Ishikawa (cell line): ENCODE data around the gene GRB10.

Experiments used
- CEBPB ChIP-seq: IDR thresholded peaks from 2 replicates; pipeline ENCODE4 v1.6.1; 2012
- CREB1 ChIP-seq: IDR thresholded peaks from 2 replicates; pipeline ENCODE4 v1.6.1; 2012; ENCODE audit warnings: low read depth
- EGR1 ChIP-seq: IDR thresholded peaks from 2 replicates; pipeline ENCODE4 v1.6.1; 2012
- EP300 ChIP-seq: IDR thresholded peaks from 2 replicates; pipeline ENCODE4 v1.6.1; 2012; ENCODE audit warnings: borderline replicate concordance
- FOXM1 ChIP-seq: IDR thresholded peaks from 2 replicates; pipeline ENCODE4 v1.6.1; 2012; ENCODE audit warnings: low read depth, borderline replicate concordance
- MAX ChIP-seq: IDR thresholded peaks from 2 replicates; pipeline ENCODE4 v1.6.1; 2012
- NFIC ChIP-seq: IDR thresholded peaks from 2 replicates; pipeline ENCODE4 v1.6.1; 2012
- RAD21 ChIP-seq: IDR thresholded peaks from 2 replicates; pipeline ENCODE4 v1.6.1; 2012; ENCODE audit warnings: low read depth
- REST ChIP-seq: IDR thresholded peaks from 2 replicates; pipeline ENCODE4 v1.6.1; 2012; ENCODE audit warnings: low read depth, mild to moderate bottlenecking
- TAF1 ChIP-seq: IDR thresholded peaks from 2 replicates; pipeline ENCODE4 v1.6.1; 2012; ENCODE audit warnings: low read depth, mild to moderate bottlenecking
- TCF12 ChIP-seq: IDR thresholded peaks from 2 replicates; pipeline ENCODE4 v1.6.1; 2012; ENCODE audit warnings: low read depth
- TEAD4 ChIP-seq: IDR thresholded peaks from 2 replicates; pipeline ENCODE4 v1.6.1; 2012
- USF1 ChIP-seq: IDR thresholded peaks from 2 replicates; pipeline ENCODE4 v1.6.1; 2012
- YY1 ChIP-seq: IDR thresholded peaks from 2 replicates; pipeline ENCODE4 v1.6.1; 2012; ENCODE audit warnings: low read depth
- ZBTB7A ChIP-seq: IDR thresholded peaks from 2 replicates; pipeline ENCODE4 v1.6.1; 2012; ENCODE audit warnings: low read depth

The GRB10 gene

GRCh38 chr7:50792342-50793119, 9.8 kb upstream of the GRB10 start:
- TF ChIP-seq MAX (peak; percentile 68), CEBPB (no peak; the same call in 1 of the 2 replicates), TAF1 (no peak), TEAD4 (no peak), ZBTB7A (peak; percentile 73; the same call in 1 of the 2 replicates)

GRCh38 chr7:50791938-50792341, 9.2 kb upstream of the GRB10 start:
- no peak for TF ChIP-seq ZBTB7A
- no peak for TF ChIP-seq YY1
- no peak for TF ChIP-seq MAX
- peak; percentile 86 for TF ChIP-seq CEBPB

GRCh38 chr7:50791363-50791937, 8.8 kb upstream of the GRB10 start:
- no peak for TF ChIP-seq USF1

GRCh38 chr7:50790381-50790780, 7.7 kb upstream of the GRB10 start:
- no peak for TF ChIP-seq TCF12
- TF ChIP-seq RAD21 = no peak
- TF ChIP-seq MAX = no peak
- TF ChIP-seq TEAD4 = no peak
- no peak for TF ChIP-seq ZBTB7A
- TF ChIP-seq NFIC = no peak
- no peak for TF ChIP-seq USF1
- TF ChIP-seq EP300 = no peak
- no peak for TF ChIP-seq FOXM1
- TF ChIP-seq EGR1 = no peak

GRCh38 chr7:50788382-50788781, 5.7 kb upstream of the GRB10 start:
- TF ChIP-seq CEBPB (no peak), REST (no peak)

GRCh38 chr7:50787825-50788224, 5.1 kb upstream of the GRB10 start:
- no peak for TF ChIP-seq EP300
- TF ChIP-seq TEAD4 = no peak
- no peak for TF ChIP-seq CEBPB
- TF ChIP-seq TCF12 = no peak
- TF ChIP-seq CREB1 = no peak
- no peak for TF ChIP-seq RAD21
- TF ChIP-seq EGR1 = no peak

GRCh38 chr7:50785346-50785745, 2.6 kb upstream of the GRB10 start:
- TF ChIP-seq EP300 (no peak), TEAD4 (no peak), CEBPB (no peak), CREB1 (no peak), NFIC (no peak), YY1 (no peak), RAD21 (no peak), FOXM1 (no peak), REST (no peak), EGR1 (no peak), USF1 (no peak)
